ENCODE data around the gene EXOC3L2.
"Not testable (repeated sequence)": the region's sequence is repeated elsewhere in the genome, so short reads cannot be mapped to it uniquely, and the experiment has no call there.

The EXOC3L2 gene

DNA sequence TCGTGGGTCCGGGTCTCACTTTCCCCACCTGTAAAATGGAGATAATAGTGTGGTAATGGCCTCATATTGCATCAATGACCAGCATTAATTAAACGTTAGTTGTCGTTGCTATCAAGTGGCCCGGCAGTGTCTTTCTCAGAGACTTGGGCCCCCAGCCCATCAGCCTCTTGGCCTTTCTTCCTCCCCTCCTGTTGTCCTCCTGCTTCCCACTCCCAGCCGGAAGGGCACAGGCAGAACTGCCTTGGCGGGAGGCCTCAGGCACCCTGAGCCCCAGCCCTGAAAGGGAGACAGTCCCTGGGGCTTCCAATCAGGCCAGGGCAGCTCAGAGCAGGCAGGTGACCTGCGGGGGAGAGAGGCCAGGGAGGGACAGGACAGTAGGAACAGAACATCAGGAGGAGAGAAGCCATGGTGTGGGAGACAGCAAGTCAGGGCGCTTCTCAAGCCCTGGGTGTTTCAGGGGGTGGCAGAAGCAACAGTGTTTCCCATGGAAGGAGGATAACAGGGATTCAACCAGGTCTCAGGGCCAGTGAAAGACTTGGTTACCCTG is 10.5 kb upstream of the EXOC3L2 start:
- DNase-seq, result no peak

GRCh38 chr19:45254044-45254531 is 8.9 kb upstream of the EXOC3L2 start:
- no peak for DNase-seq

DNA sequence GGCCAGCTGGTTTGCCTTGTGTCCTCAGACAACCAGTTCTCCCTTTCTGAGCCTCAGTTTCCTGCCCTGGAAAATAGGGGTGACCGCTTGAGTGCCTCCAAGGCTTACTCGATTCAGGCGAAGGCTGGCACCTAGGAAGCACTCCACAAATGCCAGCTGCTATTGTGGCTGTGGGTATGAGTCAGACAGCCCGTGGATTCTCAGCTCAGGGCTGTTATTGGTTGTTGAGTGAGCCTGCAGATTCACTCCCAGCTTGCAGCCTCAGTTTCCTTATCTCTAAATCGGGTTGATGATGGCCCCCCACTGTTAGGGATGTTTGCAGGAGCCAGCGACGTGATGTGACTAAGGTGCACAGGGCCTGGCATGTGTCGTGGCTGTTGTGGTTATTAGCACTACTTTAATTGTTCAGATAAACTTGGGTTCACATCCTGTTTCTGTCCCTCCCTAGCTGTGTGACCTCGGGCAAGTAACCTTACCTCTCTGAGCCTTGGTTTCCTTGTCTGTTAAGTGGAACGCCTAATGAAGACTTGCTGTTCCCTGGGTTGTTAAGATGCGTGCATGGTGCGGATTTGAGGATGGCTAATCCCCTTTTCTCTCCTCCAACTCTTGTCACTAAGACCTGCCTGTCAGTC is 8.3 kb upstream of the EXOC3L2 start:
- no peak for DNase-seq

DNA sequence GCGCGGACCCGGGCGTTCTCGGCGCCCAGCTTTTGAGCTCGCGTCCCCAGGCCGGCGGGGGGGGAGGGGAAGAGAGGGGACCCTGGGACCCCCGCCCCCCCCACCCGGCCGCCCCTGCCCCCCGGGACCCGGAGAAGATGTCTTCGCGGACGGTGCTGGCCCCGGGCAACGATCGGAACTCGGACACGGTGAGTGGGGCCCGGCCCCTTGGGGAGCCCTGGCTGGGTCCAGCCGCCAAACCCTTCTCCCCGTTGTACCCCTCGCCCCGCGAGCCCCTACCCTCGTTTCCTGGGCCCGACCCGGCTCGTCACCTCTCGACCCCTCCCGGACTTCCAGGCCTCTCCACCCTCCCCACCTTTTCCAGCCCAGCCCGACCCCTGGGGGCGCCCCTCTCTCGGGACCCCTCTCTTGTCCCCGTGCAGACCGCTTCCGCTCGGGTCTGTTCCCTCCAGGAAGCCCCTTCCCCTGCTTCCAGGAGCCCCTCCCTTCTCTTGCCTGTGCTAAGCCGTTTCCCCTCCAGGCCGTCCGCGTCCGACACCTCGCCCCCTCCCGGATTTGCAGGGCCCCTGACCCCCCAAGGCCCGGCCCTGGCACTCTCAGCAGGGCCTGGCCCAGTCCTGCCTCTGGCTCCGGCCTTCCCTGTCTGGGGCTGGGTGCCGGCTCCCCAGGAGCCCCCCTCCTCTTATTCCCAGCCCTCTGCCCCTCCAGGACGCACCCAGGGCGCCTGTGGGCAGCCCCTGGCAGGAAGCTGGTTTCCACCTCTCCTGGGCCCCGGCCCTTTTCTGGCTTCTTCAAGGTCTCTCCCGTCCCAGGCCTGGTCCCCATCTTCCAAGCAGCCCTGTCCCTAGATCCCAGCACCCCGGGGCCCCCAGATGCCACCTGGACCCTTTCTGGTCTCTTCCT is 6.5 kb upstream of the EXOC3L2 start:
- DNase-seq, result peak; percentile 66

DNA sequence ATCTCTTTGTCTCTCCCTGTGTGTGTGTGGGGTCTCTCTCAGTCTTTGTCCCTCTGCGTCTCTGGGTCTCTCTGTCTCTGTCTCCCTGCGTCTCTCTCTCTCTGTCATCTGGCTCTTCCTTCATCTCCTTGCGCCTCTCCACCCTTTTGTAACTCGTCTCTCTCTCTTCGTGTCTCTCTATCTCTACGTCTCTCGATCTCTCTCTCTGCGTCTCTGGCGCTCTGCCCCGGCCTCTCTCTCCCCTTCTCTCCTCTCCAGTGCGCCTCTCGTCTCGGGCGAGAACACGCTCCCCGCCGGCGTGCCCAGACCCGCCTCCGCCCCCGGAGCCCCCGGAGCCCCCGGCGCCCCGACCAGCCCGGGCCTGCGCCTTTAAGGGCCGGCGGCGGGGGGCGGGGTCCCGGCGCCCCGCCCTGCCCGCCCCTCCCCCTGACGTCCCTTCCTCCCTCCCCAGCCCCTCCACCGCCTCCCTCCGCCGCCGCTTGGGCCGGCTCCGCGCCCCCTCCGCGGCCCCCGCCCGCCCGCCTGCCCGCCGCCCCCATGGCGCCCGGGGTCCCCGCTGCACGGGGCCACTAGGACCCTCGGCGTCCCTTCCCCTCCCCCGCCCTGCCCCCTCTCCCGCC is 5.7 kb upstream of the EXOC3L2 start, which contains the start of gene MARK4:
MARK4 (plus strand) TSS at position 440 of the 620 bp plus-strand sequence. CDS start 318 bp downstream, outside the sequence.
- DNase-seq, result peak; percentile 86

- no peak for DNase-seq
Measured at GRCh38 chr19:45250216-45250831, 5.1 kb upstream of the EXOC3L2 start.

DNA sequence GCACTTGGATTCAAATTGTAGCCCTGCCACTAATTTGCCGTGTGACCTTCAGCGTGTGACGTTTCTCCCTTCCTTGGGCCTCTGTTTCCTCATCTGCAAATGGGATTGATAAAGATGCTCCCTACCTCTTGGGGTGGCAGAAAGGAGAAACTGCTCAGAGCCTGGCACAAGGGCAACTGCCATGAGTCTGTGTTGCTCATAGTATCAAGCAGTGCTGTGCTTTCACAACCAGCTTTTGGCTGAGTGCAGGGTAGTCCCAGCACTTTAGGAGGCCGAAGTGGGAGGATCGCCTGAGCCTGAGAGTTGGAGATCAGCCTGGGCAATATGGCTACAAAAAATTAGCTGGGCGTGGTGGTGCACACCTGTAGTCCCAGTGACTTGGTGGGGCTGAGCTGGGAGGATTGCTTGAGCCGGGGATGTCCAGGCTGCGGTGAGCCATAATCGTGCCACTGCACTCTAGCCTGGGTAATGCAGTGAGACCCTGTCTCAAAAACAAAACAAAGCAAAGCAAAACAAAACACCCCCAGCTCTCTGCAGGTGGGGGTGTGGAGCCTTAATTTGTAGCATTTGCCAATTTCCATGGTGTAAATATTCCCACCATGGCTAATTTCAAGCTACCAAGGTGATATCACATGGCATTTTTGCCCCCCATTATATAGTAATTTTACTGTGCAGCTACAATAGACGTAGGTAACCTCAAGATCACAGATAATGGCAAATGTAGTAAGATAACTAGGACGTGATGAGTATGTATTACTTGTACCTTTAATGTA is 4.2 kb upstream of the EXOC3L2 start:
- no peak for DNase-seq

DNA sequence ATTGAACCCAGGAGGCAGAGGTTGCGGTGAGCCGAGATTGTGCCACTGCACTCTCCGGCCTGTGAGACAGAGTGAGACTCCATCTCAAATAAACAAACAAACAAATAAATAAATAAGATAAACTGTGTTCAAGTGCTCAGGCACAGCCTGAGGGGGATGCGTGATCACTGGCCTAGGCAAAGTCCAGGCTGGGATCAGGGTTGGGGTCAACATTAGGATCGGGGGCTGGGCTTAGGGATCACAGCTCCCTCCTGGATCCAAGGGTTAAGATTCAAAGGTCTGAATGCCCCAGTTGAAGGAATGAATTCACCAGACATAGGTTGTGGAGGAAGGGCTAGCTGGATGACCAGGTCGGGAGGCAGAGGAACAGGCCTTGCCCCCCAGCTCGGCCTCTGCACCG is 1.9 kb upstream of the EXOC3L2 start:
- DNase-seq, result no peak

DNA sequence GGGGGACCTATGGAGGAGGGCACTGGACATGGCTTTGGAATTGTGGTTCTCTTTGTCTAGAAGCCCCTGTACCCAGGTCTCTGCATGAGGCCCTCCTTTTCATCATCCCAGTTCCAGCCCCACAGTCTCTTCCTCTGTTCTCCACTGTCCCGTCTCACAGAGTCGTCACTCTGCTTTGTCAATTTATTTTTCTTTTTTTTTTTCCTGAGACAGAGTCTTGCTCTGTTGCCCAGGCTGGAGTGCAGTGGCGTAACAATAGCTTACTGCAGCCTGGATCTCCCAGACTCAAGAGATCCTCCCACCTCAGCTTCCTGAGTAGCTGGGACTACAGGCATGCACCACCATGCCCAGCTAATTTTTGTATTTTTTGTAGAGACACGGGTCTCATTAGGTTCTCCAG is 619 bp upstream of the EXOC3L2 start:
- no peak for DNase-seq

- DNase-seq, result no peak
Measured at GRCh38 chr19:45244133-45244794, 943 bp downstream of the EXOC3L2 start.

DNA sequence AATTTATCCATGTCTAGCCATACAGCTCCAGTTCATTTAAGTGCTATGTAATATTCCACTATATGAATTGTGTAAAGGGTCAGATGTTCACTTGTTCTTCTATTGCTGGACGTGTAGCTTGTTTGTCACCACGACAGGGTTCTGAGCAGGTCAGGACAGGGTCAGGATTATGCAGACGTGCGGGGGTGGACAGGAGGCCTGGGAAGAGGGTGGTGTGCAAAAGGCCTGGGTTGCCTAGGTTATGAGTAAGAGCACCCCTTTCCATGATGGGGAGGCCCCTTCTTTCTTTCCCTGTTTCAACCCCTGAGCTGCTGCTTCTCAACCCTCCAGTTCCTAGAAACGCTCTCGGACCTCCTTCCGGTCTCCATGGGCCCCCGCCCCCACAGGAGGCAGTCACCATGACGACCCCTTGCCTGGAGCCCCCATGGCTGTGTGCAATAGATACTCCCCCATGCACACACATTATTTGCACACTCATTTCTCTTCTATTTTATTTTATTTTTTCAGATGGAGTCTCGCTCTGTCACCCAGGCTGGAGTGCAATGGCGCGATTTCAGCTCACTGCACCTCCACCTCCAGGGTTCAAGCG is 2.0 kb downstream of the EXOC3L2 start:
- DNase-seq, result no peak

GRCh38 chr19:45238556-45238955 is 6.7 kb downstream of the EXOC3L2 start:
- no peak for DNase-seq

DNA sequence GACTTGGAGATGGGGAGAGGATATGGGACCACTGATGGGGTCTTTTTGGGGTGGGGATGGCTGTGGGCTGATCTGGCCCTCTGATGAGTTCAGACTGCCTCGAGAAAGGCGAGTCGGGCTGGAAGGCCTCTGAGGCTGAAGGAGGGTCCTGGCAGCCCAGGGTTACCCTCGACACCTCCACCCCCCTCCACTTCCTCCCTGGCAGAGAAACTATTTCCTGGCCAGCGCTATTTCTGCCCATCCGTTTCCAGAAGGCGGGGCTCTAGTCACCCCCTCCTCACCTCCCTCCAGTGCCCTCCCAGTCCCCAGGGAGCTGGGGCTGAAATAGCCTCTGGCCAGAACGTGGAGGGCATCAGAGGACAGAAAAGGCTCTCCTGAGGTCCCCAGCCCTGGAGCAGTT is 9.7 kb downstream of the EXOC3L2 start:
- no peak for DNase-seq

DNA sequence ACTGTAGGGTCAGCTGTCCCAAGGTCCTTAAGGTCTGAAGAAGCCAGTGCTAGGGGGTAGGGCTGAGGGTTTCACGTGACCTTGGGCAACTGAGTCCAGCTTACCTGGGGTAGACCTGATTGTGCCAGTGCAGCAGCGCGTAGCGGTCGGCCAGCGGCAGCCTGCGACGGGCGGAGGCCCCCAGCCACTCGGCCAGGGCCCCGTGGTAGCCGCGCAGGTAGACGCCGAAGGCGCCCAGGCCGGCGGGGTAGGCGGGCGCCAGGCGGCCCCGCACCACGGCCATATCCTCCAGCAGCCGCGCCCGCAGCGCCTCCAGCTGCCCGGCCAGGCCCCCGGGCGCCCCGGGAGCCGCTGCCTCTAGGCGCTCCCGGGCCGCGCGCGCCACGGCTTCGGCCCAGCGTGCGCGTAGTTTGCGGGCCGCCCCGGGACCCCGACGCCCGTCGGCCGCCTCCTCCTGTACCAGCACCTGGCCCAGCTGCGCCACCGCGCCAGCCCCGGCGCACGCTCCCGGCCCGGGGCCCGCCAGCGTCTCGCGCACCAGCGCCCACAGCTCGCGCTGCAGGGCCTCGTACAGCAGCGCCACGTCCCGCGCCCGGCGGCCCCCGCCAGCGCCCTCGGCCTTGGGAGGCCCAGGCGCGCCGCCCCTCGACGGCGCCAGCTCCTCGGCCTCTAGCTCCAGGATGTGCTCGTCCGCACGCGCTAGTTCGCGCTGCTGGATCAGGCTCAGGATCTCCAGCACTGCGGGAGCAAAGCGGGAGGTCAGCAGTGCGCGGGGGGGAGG is 10.9 kb downstream of the EXOC3L2 start:
- DNase-seq, result no peak

DNA sequence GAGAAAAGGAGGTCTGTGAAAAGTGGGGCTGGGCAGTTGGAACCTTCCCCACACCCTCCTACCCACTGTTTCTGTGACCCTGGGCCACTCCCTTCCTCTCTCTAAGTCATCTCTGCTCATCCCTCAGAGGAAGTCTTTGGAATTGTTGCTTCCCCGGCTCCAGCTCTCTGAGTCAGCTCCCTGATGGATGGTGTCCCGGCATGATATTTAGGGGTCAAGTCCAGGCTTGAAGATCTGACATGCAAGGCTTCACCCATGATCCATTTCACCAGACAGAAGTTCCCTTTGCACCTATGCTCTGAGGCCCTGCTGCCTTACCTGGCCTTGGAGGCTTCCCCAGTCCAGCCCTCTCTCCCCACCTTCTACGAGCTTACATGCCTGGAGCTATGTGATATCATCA is 13.3 kb downstream of the EXOC3L2 start:
- no peak for DNase-seq

- not testable (repeated sequence) for DNase-seq
Measured at GRCh38 chr19:45229056-45229455, 16.2 kb downstream of the EXOC3L2 start.

- DNase-seq, result no peak
Measured at GRCh38 chr19:45224645-45225044, 20.6 kb downstream of the EXOC3L2 start.

GRCh38 chr19:45223879-45224278 is 21.3 kb downstream of the EXOC3L2 start:
- DNase-seq, result no peak

DNA sequence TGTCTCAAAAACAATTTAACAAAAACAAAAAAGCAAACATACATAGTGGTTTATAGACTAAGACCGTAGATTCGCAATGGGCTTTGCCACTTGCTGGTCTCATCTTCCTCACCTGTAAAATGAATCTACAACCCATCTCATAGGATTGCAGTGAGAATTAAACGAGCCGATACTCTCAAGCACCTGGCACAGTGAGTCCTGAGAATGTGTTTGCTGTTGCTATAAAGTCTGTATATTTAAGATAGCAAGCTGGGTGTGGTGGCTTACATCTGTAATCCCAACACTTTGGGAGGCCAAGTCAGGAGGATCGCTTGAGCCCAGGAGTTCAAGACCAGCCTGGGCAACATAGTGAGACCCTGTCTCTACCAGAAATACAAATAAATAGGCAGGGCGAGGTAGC is 22.5 kb downstream of the EXOC3L2 start:
- DNase-seq, result no peak

Data from activated CD8-positive, alpha-beta memory T cell treated with anti-CD3 and anti-CD28 coated beads for 24 hours (primary cell).